Aorta (tissue), 5 donors: Measurements from ENCODE around the gene GP1BA. TPM values are rescaled to one million over a fixed set of nuclear protein-coding genes. Genes with fewer than 3 reads are reported as not detected.

Source experiments
- ATAC-seq: fragments of 200-7000 bp; cut with Tn5 transposase; one replicate; pipeline ENCODE4 v1.9.1; 2022; ENCODE audit warnings: moderate library complexity; ENCODE audit not compliant: low FRiP score
- DNase-seq, 2 donors: peaks; one replicate each; pipeline ENCODE4 v3.0.0-alpha.2; 2020
- H3K27ac ChIP-seq, 2 donors: one replicate each; pipeline ENCODE4 v1.5.1; 2013; ENCODE audit warnings: low read length in 2 of 2, mild to moderate bottlenecking in 2 of 2, moderate library complexity in 2 of 2, control low read depth in 1 of 2, inconsistent platforms in 1 of 2, low read depth in 1 of 2
- H3K27me3 ChIP-seq, 2 donors: one replicate each; pipeline ENCODE4 v1.6.1; 2013; ENCODE audit warnings: control low read depth in 1 of 2, low read length in 1 of 2, mild to moderate bottlenecking in 1 of 2, moderate library complexity in 1 of 2; ENCODE audit not compliant: insufficient read depth in 2 of 2, control insufficient read depth in 1 of 2
- H3K36me3 ChIP-seq, 2 donors: one replicate each; pipeline ENCODE4 v1.6.1; 2013; ENCODE audit warnings: control low read depth in 1 of 2, low read length in 1 of 2, mild to moderate bottlenecking in 1 of 2; ENCODE audit not compliant: insufficient read depth in 2 of 2, control insufficient read depth in 1 of 2
- H3K4me1 ChIP-seq, 2 donors: one replicate each; pipeline ENCODE4 v1.6.1; 2013; ENCODE audit warnings: low read length in 2 of 2, control low read depth in 1 of 2, mild to moderate bottlenecking in 1 of 2, moderate library complexity in 1 of 2; ENCODE audit not compliant: insufficient read depth in 2 of 2, control insufficient read depth in 1 of 2
- H3K4me3 ChIP-seq, 2 donors: one replicate each; pipeline ENCODE4 v1.5.1; 2013; ENCODE audit warnings: low read length in 2 of 2, control low read depth in 1 of 2, mild to moderate bottlenecking in 1 of 2
- H3K9me3 ChIP-seq: one replicate; pipeline ENCODE4 v1.6.1; 2013; ENCODE audit warnings: mild to moderate bottlenecking, low read length; ENCODE audit not compliant: control insufficient read depth
- WGBS, 2 donors: extraction: QIAGEN DNeasy Blood & Tissue Kit; methylation state at CpG; one replicate each; pipeline ENCODE4 v1.1.7; 2013; 5-methylcytosine and 5-hydroxymethylcytosine counted together
- intact Hi-C, 2 donors: fragments of 100-400 bp; cut with DNase I; formaldehyde crosslinking; loops; one replicate each; pipeline versions ENCODE4 v1.14.2 to v1.15.0; 2022
- polyA plus RNA-seq, 2 donors: library from polyadenylated mRNA; stranded (reverse); fragments of 200-250 nt; gene quantifications; one replicate each; pipeline ENCODE4 v1.2.3, GENCODE V29; 2013
- total RNA-seq, 2 donors: library from RNA; stranded (reverse); fragmentation: NEBNext Ultra II Directional; extraction: Animal tissue kit (Norgen Biotek cat#: 25700); gene quantifications; one replicate each; pipeline ENCODE4 v1.2.1, GENCODE V29; 2021
- donor health status: healthy with polysubstance abuse.
- donor health status: Bipolar disorder and iron deficiency.
- donor health status: DM: no; HTN: no; CAD: no.
- donor health status: DM: no; HTN: no; CAD: no.
- donor health status: DM: yes; HTN: yes; CAD: no.

Gene GP1BA
- total and polyA plus RNA-seq, 4 donors: 0.08 to 0.19 TPM; not detected in 2

- H3K27me3 ChIP-seq: no peaks in the 10 kb centered on the region
- no peak overlapping the region for H3K27ac ChIP-seq
- DNase-seq (no peak), ATAC-seq (no peak)
- WGBS, 2 donors: 88 to 90% methylated on average over 30 to 31 of the region's 31 CpGs
- no peaks in the 10 kb centered on the region for H3K9me3 ChIP-seq
- peaks cover 0 to 9% of the 10 kb centered on the region in 2 donors for H3K36me3 ChIP-seq
- no peak overlapping the region for H3K4me3 ChIP-seq
- intact Hi-C loops: no loop called here
- no peaks in the 10 kb centered on the region for H3K4me1 ChIP-seq
Observed at GRCh38 chr17:4893721-4894560, 38.1 kb upstream of the GP1BA start.

GRCh38 chr17:4895121-4895520, 37.0 kb upstream of the GP1BA start:
- Histone ChIP-seq H3K9me3 (no peaks in the 10 kb centered on the region), H3K4me3 (no peak overlapping the region), H3K4me1 (no peaks in the 10 kb centered on the region), H3K36me3 (peaks cover 0 to 9% of the 10 kb centered on the region in 2 donors), H3K27me3 (no peaks in the 10 kb centered on the region), H3K27ac (no peak overlapping the region)
- DNase-seq: no peak
- WGBS, 2 donors: 87 to 91% methylated on average over 13 of the region's 13 CpGs
- ATAC-seq: no peak
- intact Hi-C loops: loop anchor here in 1 of 2 donors (5.0 kb wide), 1 partner anchor 158 kb away; the partner anchor contains the start of genes CXCL16 and ZMYND15

- intact Hi-C loops: loop anchor here in 1 of 2 donors (5.0 kb wide), 1 partner anchor 158 kb away; the partner anchor contains the start of genes CXCL16 and ZMYND15
- Histone ChIP-seq H3K4me1 (no peaks in the 10 kb centered on the region), H3K9me3 (no peaks in the 10 kb centered on the region), H3K36me3 (peaks cover 0 to 7% of the 10 kb centered on the region in 2 donors), H3K27me3 (no peaks in the 10 kb centered on the region), H3K4me3 (no peak overlapping the region), H3K27ac (no peak overlapping the region)
- ATAC-seq (no peak), DNase-seq (no peak)
- WGBS, 2 donors: 77% methylated on average over 27 of the region's 27 CpGs
Observed at GRCh38 chr17:4895657-4896331, 36.3 kb upstream of the GP1BA start.

GRCh38 chr17:4896332-4897197, 35.5 kb upstream of the GP1BA start:
- Histone ChIP-seq H3K27ac (no peak overlapping the region), H3K4me3 (no peak overlapping the region), H3K9me3 (no peaks in the 10 kb centered on the region), H3K27me3 (no peaks in the 10 kb centered on the region), H3K36me3 (peaks cover 0 to 7% of the 10 kb centered on the region in 2 donors), H3K4me1 (no peaks in the 10 kb centered on the region)
- DNase-seq (no peak), ATAC-seq (no peak)
- intact Hi-C loops: loop anchor here in 1 of 2 donors (5.0 kb wide), 1 partner anchor 159 kb away; the partner anchor contains the start of genes CXCL16 and ZMYND15
- 89 to 91% methylated on average over 27 of the region's 27 CpGs for WGBS, 2 donors

- WGBS, 2 donors: 76 to 77% methylated on average over 10 of the region's 10 CpGs
- intact Hi-C loops: loop anchor here in 1 of 2 donors (5.0 kb wide), 1 partner anchor 160 kb away; the partner anchor contains the start of genes CXCL16 and ZMYND15
- Histone ChIP-seq H3K27ac (no peak overlapping the region), H3K36me3 (peaks cover 0 to 7% of the 10 kb centered on the region in 2 donors), H3K9me3 (no peaks in the 10 kb centered on the region), H3K27me3 (no peaks in the 10 kb centered on the region), H3K4me3 (no peak overlapping the region), H3K4me1 (no peaks in the 10 kb centered on the region)
- DNase-seq: no peak
- no peak for ATAC-seq
Observed at GRCh38 chr17:4897198-4897687, 34.8 kb upstream of the GP1BA start.

GRCh38 chr17:4897785-4898184, 34.3 kb upstream of the GP1BA start:
- DNase-seq: no peak
- Histone ChIP-seq H3K4me3 (no peak overlapping the region), H3K36me3 (peaks cover 0 to 7% of the 10 kb centered on the region in 2 donors), H3K27me3 (no peaks in the 10 kb centered on the region), H3K9me3 (no peaks in the 10 kb centered on the region), H3K27ac (no peak overlapping the region), H3K4me1 (no peaks in the 10 kb centered on the region)
- ATAC-seq: no peak
- WGBS, 2 donors: 90 to 94% methylated on average over 5 of the region's 5 CpGs
- intact Hi-C loops: loop anchor here in 1 of 2 donors (5.0 kb wide), 1 partner anchor 160 kb away; the partner anchor contains the start of genes CXCL16 and ZMYND15

- Histone ChIP-seq H3K4me1 (no peaks in the 10 kb centered on the region), H3K9me3 (no peaks in the 10 kb centered on the region), H3K36me3 (peaks cover 0 to 7% of the 10 kb centered on the region in 2 donors), H3K4me3 (no peak overlapping the region), H3K27ac (no peak overlapping the region), H3K27me3 (no peaks in the 10 kb centered on the region)
- ATAC-seq: no peak
- no peak for DNase-seq
- intact Hi-C loops: loop anchor here in 1 of 2 donors (5.0 kb wide), 1 partner anchor 161 kb away; the partner anchor contains the start of genes CXCL16 and ZMYND15
- WGBS, 2 donors: 92 to 96% methylated on average over 8 of the region's 8 CpGs
Observed at GRCh38 chr17:4898351-4898750, 33.7 kb upstream of the GP1BA start.

GRCh38 chr17:4898927-4899326, 33.1 kb upstream of the GP1BA start:
- ATAC-seq: no peak
- H3K9me3 ChIP-seq: no peaks in the 10 kb centered on the region
- 18 to 31% methylated on average over 32 to 34 of the region's 34 CpGs for WGBS, 2 donors
- peaks cover 0 to 6% of the 10 kb centered on the region in 2 donors for H3K36me3 ChIP-seq
- no peaks in the 10 kb centered on the region for H3K27me3 ChIP-seq
- H3K4me1 ChIP-seq: no peaks in the 10 kb centered on the region
- intact Hi-C loops: loop anchor here in 1 of 2 donors (5.0 kb wide), 1 partner anchor 162 kb away; the partner anchor contains the start of genes CXCL16 and ZMYND15
- DNase-seq: no peak
- H3K4me3 ChIP-seq: peak overlapping the region in 1 of 2 donors; percentile 2
- no peak overlapping the region for H3K27ac ChIP-seq
